GM12892 (cell line): Measurements from ENCODE around the gene PSMG4.

Source experiments
- POLR2A ChIP-seq: IDR thresholded peaks from 2 replicates; pipeline ENCODE4 v1.6.1; 2011; ENCODE audit warnings: low read depth, low read length, control low read depth
- POLR2AphosphoS5 ChIP-seq: IDR thresholded peaks from 2 replicates; pipeline ENCODE4 v1.6.1; 2011; ENCODE audit warnings: low read depth, low read length, control low read depth

DNA sequence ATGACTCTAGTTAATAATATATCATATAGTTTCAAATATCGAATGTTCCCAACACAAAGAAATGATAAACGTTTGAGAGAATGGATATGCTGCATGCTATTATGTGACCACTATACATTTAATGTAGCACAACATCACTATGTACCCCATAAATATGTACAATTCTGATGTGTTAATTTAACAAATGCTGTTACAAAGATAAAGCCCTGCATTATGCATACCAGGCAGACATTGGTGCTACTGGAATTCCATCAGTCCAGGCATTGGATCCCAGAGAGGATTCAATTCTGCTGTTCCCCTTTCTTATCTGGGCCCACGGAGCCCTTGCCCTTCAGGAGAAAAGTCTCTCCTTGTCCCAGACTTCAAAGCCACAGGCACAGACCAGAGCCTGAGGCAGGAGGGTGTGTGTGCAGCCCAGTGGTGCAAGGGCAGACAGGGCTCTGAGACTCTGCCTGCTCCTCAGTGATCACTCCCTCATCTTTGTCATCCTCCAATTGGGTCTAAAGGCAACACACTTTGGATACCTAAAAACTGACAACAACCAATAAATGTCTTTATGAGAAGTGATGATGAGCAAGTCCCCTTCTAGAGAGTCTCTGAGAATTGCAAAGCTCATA, 45.2 kb downstream of the PSMG4 start:
- TF ChIP-seq POLR2AphosphoS5 (no peak), POLR2A (no peak)
